Measurements from ENCODE around the gene IL23A. TPM values are rescaled to one million over a fixed set of nuclear protein-coding genes. Genes with fewer than 3 reads are reported as not detected.
"Not testable (repeated sequence)": the region's sequence is repeated elsewhere in the genome, so short reads cannot be mapped to it uniquely, and the experiment has no call there.

The IL23A gene
- total RNA-seq, 1 donor from 2014 or later = 0.42 TPM

GRCh38 chr12:56315249-56315621, 23.4 kb upstream of the IL23A start:
- Mint-ChIP-seq H3K27me3 (ENCODE audit: unreplicated experiment) (peaks cover 6% of the 10 kb centered on the region), H3K4me3 (ENCODE audit: unreplicated experiment) (peak overlapping the region; percentile 97), H3K36me3 (ENCODE audit: unreplicated experiment) (no peaks in the 10 kb centered on the region), H3K27ac (ENCODE audit: unreplicated experiment) (peak overlapping the region; percentile 96), H3K4me1 (ENCODE audit: low read depth, unreplicated experiment) (peaks cover 3% of the 10 kb centered on the region), H3K9me3 (ENCODE audit: unreplicated experiment) (no peaks in the 10 kb centered on the region)
- TF ChIP-seq CTCF (IDR thresholded peaks at IDR 0.05; ENCODE audit: partially characterized antibody, unreplicated experiment) = no peak
- no peak for DNase-seq

- H3K9me3 Mint-ChIP-seq (ENCODE audit: unreplicated experiment) = no peaks in the 10 kb centered on the region
- peak within 1 kb of the TSS; percentile 96 for H3K27ac Mint-ChIP-seq (ENCODE audit: unreplicated experiment)
- DNase-seq = peak; percentile 97
- peaks cover 3% of the 10 kb centered on the region for H3K4me1 Mint-ChIP-seq (ENCODE audit: low read depth, unreplicated experiment)
- no peaks in the 10 kb centered on the region for H3K36me3 Mint-ChIP-seq (ENCODE audit: unreplicated experiment)
- TF ChIP-seq CTCF (IDR thresholded peaks at IDR 0.05; ENCODE audit: partially characterized antibody, unreplicated experiment) = peak; percentile 53
- H3K4me3 Mint-ChIP-seq (ENCODE audit: unreplicated experiment) = peak within 1 kb of the TSS; percentile 97
- peaks cover 6% of the 10 kb centered on the region for H3K27me3 Mint-ChIP-seq (ENCODE audit: unreplicated experiment)
Observed at GRCh38 chr12:56315622-56316473, 22.8 kb upstream of the IL23A start, which contains the start of gene CNPY2. TSS of gene CNPY2 (minus strand) at chr12:56315988. CDS start at chr12:56315217, 771 bp downstream.

DNA sequence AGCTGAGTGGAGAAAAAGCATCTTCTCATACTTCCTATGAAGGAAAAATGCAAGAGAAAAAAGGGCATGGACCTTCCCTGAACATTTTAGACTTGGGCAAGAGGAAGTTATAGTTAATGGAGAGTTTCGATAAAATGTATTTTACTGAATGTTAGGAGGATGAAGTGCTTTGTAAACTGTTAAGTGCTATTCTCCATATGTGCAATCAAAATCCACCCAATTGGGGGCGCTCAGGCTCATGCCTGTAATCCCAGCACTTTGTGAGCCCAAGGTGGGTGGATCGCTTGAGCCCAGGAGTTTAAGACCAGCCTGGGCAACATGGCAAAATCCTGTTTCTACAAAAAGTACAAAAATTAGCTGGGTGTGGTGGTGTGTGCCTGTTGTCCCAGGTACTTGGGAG, 21.0 kb upstream of the IL23A start:
- no peak for DNase-seq
- Mint-ChIP-seq H3K9me3 (ENCODE audit: unreplicated experiment) (no peaks in the 10 kb centered on the region), H3K4me3 (ENCODE audit: unreplicated experiment) (peak overlapping the region; percentile 30), H3K4me1 (ENCODE audit: low read depth, unreplicated experiment) (peaks cover 3% of the 10 kb centered on the region), H3K36me3 (ENCODE audit: unreplicated experiment) (no peaks in the 10 kb centered on the region), H3K27me3 (ENCODE audit: unreplicated experiment) (peaks cover 6% of the 10 kb centered on the region), H3K27ac (ENCODE audit: unreplicated experiment) (peak overlapping the region; percentile 59)
- no peak for TF ChIP-seq CTCF (IDR thresholded peaks at IDR 0.05; ENCODE audit: partially characterized antibody, unreplicated experiment)

DNA sequence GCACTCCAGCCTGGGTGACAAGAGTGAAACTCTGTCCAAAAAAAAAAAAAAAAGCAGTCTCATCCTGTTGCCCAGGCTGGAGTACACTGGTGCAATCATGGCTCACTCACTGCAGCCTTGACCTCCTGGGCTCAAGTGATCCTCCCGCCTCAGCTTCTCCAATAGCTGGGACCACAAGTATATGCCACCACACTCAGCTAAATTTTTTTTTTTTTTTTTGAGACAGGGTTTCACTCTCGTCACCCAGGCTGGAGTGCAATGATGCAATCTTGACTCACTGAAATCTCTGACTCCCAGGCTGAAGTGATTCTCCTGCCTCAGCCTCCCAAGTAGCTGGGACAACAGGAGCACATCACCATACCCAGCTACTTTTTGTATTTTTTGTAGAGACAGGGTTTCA, 17.7 kb upstream of the IL23A start:
- H3K36me3 Mint-ChIP-seq (ENCODE audit: unreplicated experiment) = no peaks in the 10 kb centered on the region
- TF ChIP-seq CTCF (IDR thresholded peaks at IDR 0.05; ENCODE audit: partially characterized antibody, unreplicated experiment) = no peak
- no peak for DNase-seq
- H3K4me1 Mint-ChIP-seq (ENCODE audit: low read depth, unreplicated experiment) = no peaks in the 10 kb centered on the region
- H3K27ac Mint-ChIP-seq (ENCODE audit: unreplicated experiment) = no peak overlapping the region
- peaks cover 6% of the 10 kb centered on the region for H3K27me3 Mint-ChIP-seq (ENCODE audit: unreplicated experiment)
- no peak overlapping the region for H3K4me3 Mint-ChIP-seq (ENCODE audit: unreplicated experiment)
- H3K9me3 Mint-ChIP-seq (ENCODE audit: unreplicated experiment) = no peaks in the 10 kb centered on the region

- not testable (repeated sequence) for H3K27me3 Mint-ChIP-seq (ENCODE audit: unreplicated experiment); H3K27ac Mint-ChIP-seq (ENCODE audit: unreplicated experiment); H3K4me1 Mint-ChIP-seq (ENCODE audit: low read depth, unreplicated experiment); H3K4me3 Mint-ChIP-seq (ENCODE audit: unreplicated experiment); DNase-seq; H3K36me3 Mint-ChIP-seq (ENCODE audit: unreplicated experiment); H3K9me3 Mint-ChIP-seq (ENCODE audit: unreplicated experiment)
Observed at GRCh38 chr12:56321610-56322009, 17.1 kb upstream of the IL23A start.
